Measurements from ENCODE around the gene FLAD1.
A peak's percentile ranks its signal among the peaks of the same experiment; 100 is the strongest.

DNA sequence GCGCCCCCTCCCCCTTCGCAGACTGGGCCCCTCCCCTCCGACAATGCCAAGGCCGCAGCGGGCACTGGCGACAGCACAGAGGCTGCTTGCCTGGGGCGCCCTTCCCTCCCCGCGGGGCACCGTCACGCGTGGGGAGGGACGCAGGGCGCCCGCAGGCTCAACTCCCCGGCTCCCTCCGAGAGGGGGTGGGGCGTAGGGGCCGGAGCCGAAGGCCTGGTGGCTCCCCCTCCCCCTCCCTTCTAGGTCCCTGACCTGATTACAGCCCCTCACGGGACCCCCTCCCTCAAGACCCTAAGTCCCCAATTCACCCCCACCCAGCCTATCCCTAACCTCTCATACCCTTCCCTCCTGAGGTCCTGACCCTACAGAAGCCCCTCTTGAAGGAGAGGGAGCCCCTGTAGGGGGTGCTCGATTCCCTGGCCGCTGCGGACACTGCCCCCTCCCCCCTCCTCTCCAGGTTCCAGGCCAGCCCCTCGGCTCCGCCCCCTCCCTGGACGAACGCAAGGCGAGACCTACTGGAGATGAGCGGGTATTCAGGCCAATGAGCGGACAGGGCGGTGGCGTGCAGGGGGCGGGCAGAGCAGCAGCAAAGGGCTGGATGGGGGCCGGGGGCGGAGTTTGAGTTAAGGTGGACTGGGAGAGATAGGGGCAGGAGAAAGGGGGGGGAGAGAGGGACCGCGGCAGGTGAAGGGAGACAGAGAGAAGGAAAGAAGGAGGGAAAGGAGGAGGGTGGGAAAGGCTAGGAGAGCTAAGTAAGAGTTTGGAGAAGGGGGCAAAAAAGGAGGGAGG, 18.7 kb downstream of the FLAD1 start:
- peak; percentile 81 to 87 for TF ChIP-seq POLR2A (IDR thresholded peaks at IDR 0.05)
- TF ChIP-seq, protein P1, sequence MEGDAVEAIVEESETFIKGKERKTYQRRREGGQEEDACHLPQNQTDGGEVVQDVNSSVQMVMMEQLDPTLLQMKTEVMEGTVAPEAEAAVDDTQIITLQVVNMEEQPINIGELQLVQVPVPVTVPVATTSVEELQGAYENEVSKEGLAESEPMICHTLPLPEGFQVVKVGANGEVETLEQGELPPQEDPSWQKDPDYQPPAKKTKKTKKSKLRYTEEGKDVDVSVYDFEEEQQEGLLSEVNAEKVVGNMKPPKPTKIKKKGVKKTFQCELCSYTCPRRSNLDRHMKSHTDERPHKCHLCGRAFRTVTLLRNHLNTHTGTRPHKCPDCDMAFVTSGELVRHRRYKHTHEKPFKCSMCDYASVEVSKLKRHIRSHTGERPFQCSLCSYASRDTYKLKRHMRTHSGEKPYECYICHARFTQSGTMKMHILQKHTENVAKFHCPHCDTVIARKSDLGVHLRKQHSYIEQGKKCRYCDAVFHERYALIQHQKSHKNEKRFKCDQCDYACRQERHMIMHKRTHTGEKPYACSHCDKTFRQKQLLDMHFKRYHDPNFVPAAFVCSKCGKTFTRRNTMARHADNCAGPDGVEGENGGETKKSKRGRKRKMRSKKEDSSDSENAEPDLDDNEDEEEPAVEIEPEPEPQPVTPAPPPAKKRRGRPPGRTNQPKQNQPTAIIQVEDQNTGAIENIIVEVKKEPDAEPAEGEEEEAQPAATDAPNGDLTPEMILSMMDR (IDR thresholded peaks at IDR 0.05): peak; percentile 31 to 50 (median 45)

All from uterus (tissue), 2 donors.